HG02981 (cell line): ENCODE results near the gene ACMSD.

ENCODE experiments used
- ATAC-seq: cut with Tn5 transposase; IDR thresholded peaks from one replicate; pipeline ENCODE4 v1.9.1; 2021; ENCODE audit warnings: mild to moderate bottlenecking, moderate library complexity; ENCODE audit not compliant: unreplicated experiment

Gene ACMSD

GRCh38 chr2:134943540-134943939 is 105.1 kb downstream of the ACMSD start:
- peak; percentile 84 for ATAC-seq

- ATAC-seq, result no peak
Observed at GRCh38 chr2:134944975-134945374, 106.6 kb downstream of the ACMSD start.

DNA sequence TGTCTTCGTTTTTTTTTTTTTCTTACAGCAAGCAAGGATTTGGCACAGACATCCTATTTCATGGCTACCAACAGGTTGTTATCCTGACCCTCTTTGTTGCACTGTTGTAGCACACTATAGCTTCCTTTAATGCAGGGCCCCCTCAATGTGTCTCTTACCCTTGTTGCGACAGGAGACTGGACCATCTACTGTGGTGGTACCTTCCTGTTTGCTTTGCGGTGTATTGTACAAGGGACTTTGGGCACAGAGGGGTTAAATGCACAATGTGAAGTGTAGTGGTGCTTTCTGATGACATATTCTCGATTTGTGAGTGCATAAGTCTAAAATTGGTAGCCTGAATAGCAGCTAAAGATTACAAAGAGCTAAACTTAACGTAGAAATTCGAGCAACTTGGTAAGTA is 107.7 kb downstream of the ACMSD start:
- no peak for ATAC-seq

DNA sequence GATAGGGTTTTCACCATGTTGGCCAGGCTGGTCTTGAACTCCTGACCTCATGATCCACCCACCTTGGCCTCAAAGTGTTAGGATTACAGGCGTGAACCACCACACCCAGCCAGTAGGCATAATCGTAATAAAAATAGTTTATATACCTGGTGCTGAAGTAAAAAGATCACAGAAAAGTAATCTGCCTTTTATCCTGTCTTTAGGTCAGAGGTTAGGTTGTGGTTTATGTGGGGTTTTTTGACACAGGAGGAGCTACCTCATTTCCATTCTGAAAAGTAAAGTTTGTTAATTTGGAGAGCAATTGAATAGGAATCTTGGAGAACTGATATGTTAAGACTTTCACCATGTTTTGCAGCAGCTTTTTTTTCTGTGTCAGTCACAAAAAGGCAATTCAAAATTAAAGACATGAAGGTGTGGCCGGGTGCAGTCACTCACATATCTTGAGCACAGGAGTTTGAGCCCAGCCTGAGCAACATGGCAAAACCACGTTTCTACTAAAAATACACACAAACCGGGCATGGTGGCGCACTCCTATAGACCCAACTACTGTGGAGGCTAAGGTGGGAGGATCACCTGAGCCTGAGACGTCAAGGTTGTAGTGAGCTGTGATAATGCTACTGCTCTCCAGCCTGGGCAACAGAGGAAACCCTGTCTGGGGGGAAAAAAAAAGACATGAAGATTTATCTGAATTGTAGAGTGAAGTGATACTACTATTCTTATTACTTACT is 111.7 kb downstream of the ACMSD start:
- ATAC-seq, result no peak

GRCh38 chr2:134950886-134951285 is 112.5 kb downstream of the ACMSD start:
- ATAC-seq, result no peak
